HG03108 (cell line): ENCODE data around the gene SERTAD3.
A peak's percentile ranks its signal among the peaks of the same experiment; 100 is the strongest.
"Not testable (repeated sequence)": the region's sequence is repeated elsewhere in the genome, so short reads cannot be mapped to it uniquely, and the experiment has no call there.

ENCODE experiments used
- ATAC-seq: cut with Tn5 transposase; IDR thresholded peaks from one replicate; pipeline ENCODE4 v1.9.1; 2021; ENCODE audit warnings: moderate library complexity; ENCODE audit not compliant: unreplicated experiment

SERTAD3 gene, protein sequence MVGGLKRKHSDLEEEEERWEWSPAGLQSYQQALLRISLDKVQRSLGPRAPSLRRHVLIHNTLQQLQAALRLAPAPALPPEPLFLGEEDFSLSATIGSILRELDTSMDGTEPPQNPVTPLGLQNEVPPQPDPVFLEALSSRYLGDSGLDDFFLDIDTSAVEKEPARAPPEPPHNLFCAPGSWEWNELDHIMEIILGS

DNA sequence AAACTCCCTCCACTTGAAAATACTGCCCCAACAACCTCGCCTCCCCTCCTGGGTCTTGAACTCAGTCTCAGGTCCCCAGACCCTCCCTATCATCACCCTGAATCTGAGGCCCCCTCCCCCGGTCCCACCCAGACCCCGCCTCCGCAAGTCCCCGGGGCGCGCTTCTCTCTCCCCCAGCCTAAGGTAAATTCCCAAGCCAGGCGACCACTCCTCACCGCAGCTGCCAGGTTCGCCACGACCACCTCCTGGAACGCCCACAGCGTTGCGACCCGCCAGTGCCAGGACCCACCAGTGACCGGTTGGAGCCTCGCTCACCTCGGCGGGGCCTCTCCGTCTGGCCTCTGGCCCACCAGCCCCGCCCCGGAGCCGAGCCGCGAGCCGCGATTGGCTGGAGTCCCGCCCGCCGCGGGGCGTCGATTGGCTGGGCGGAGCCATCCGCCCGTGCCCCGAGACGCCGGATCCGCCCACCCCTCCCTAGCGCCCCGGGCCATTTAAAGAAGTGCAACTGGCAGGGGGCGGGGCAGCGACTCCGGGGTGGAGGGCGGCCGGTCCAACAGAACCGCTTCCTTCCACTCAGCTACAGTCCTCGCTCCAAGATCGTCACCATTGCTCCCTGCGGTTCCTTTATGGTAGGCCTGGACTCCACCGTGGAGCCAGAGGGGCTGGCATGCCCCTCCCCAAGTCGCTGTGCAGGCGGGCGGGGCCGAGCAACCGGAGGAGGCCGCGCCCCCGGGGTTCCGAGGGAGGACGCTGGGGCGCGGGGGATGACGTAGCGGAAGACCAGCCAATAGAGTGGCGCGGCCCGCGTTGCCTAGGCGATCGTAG, at the start of gene SERTAD3:
Gene SERTAD3, minus strand, starts transcription at position 336 of the 825 bp plus-strand sequence. CDS start 2,255 bp downstream, outside the sequence.
- peak; percentile 57 for ATAC-seq

GRCh38 chr19:40493778-40494177, 49.6 kb upstream of the SERTAD3 start:
- ATAC-seq, result no peak

DNA sequence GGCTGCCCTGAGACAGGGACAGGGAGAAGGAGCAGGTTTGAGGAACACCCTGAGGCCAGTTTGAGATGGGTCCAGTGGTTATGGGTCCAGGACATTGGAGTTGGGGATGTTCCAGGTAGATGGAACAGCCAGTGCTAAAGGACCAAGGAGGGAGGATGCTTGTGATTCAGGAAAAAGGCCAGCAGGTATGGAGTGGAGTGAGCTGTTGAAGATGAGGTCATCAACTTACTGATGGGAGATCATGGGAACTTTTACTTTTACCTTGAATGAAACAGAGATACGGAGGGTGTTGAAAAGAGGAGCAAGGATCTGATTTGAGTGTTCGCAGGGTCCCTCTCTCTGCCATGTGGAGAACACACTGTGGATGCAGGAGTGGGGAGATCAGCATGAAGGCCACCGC, 48.1 kb upstream of the SERTAD3 start:
- no peak for ATAC-seq

- no peak for ATAC-seq
Observed at GRCh38 chr19:40489882-40490230, 45.7 kb upstream of the SERTAD3 start.

DNA sequence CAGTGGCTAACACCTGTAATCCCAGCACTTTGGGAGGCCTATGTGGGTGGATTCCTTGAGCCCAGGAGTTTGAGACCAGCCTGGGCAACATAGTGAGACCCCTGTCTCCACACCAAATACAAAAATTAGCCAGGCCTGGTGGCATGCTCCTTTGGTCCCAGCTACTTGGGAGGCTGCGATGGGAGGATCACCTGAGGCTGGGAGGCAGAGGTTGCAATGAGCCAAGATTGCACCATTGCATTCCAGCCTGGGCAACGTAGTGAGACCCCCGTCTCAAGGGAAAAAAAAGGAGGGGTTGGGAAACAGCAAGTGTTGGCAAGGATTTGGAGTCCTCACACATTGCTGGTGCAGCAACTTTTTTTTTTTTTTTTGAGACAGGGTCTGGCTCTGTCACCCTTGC, 41.9 kb upstream of the SERTAD3 start:
- no peak for ATAC-seq

DNA sequence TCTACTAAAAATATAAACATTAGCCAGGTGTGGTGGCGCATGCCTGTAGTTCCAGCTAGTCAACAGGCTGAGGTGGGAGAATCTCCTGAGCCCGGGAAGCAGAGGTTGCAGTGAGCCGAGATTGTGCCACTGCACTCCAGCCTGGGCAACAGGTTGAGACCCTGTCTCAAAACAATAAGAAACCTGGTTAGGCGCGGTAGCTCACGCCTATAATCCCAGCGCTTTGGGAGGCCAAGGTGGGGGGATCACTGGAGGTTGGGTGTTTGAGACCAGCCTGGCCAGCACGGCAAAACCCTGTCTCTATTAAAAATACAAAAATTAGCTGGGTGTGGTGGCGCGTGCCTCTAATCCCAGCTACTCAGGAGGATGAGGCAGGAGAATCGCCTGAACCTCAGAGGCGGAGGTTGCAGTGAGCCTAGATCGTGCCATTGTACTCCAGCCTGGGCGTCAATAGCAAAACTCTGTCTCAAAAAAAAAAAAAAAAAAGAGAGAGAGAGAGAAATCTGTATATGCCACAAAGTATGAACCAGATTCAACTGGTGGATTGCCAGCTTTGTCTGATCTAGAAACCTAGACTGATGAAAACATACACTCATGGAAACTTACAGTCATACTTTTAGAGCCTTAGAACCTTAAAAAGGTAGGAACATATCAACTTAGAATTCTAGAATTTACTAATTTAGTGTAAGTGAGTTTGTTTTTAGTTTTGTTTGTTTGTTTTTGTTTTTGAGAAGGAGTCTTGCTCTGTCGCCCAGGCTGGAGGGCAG, 31.9 kb upstream of the SERTAD3 start:
- ATAC-seq, result not testable (repeated sequence)

DNA sequence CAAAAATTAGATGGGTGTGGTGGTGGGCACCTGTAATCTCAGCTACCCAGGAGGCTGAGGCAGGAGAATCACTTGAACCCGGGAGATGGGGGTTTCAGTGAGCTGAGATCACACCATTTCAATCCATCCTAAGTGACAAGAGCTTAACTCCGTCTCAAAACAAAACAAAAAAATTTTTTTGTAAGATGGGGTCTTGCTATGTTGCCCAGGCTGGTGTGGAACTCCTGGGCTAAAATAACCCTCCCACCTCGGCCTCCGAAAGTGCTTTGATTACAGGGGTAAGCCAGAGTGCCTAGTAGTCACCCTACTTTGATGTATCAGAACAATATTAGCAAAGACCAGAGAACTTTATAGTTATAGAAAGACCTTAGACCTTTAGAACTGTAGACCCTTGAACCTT, 30.6 kb upstream of the SERTAD3 start:
- ATAC-seq, result no peak

- no peak for ATAC-seq
Observed at GRCh38 chr19:40472516-40472915, 28.4 kb upstream of the SERTAD3 start.

DNA sequence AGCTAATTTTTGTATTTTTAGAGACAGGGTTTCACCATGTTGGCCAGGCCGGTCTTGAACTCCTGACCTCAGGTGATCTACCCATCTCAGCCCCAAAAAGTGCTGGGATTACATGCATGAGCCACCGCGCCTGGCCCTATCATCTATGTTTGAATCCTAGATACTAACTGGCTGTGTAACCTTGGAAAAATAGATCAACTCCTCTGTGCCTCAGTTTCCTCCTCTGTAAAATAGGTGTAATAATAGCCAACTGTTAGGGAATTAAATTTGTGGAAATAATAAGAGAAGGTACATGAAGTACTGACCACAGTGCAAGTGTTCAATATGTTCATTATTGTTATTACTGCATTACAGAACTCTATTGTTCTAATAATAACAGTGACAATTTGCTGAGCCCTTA, 27.0 kb upstream of the SERTAD3 start:
- ATAC-seq, result no peak

- no peak for ATAC-seq
Observed at GRCh38 chr19:40469011-40469410, 24.9 kb upstream of the SERTAD3 start.

DNA sequence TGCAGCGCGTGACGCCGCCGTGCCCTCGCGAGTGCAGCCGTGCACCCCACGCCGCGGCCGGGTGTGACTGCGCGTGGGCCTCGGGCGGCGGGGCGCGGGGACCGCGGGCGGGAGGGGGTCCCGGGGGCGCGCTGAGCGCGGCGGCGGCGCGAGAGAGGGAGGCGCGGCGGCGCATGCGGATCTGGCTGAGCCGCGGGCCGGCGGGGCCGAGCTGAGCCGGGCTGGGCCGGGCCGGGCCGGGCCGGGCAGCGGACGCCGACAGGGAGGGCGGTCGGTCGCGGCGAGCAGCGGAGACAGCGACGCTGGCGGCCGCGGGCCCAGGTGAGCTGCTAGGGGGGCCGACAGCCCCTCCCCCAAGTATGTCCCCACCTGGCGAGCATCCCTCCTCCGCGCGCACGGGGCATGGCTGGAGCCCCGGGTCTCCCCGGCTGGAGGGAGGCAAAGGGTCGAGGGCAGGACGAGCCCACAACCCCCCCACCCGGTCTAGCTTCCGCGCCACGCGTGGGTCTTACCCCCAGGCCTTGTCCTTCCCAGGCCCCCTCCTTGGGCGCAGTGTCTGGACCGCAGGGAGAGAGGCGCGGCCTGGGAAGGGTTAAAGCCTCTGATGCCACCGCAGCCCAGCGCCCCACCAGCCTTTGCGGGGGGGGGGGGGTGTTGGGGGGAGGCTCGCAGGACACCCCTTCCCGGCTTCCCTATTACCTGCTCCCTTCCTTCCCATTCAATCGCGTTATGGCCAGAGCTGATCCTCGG, 23.0 kb upstream of the SERTAD3 start, which contains the start of gene SPTBN4:
Gene SPTBN4, plus strand, starts transcription at position 17 of the 750 bp plus-strand sequence. CDS start 5,621 bp downstream, outside the sequence.
- ATAC-seq, result no peak

DNA sequence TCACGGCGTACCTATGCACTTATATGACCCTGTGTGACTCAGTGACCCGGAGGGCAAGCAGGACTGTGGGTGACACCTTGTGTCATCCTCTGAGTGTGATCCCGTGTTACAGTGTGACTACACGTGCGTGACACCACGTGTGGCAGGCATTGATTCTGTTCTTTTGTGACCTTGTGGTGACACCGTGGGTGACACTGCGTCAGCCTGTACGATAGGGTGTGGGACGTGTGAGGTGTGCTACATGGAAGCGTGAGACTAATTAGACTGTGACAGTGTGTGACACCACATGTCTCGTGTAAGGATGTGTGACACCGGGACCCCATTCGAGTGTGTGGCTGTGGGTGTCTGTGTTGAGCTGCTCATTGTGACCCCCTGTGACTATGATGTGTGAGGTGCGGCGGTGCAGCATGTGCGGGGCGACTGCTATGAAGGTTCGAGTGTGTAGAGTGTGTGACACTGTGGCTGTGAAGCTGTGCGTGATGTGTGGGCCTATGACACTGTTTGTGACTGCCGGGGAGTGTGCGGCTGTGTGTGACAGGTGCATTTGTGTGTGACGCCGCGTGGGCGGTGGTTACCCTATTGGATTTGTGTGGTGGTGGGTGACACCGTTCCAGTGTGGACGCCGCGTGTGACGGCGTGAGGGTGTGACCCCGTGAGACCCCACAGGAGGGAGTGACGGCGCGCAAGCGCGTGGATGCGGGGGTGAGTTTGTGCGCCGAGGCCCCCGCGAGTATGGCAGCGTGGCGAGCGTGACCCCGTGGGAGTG, 22.3 kb upstream of the SERTAD3 start:
- no peak for ATAC-seq

DNA sequence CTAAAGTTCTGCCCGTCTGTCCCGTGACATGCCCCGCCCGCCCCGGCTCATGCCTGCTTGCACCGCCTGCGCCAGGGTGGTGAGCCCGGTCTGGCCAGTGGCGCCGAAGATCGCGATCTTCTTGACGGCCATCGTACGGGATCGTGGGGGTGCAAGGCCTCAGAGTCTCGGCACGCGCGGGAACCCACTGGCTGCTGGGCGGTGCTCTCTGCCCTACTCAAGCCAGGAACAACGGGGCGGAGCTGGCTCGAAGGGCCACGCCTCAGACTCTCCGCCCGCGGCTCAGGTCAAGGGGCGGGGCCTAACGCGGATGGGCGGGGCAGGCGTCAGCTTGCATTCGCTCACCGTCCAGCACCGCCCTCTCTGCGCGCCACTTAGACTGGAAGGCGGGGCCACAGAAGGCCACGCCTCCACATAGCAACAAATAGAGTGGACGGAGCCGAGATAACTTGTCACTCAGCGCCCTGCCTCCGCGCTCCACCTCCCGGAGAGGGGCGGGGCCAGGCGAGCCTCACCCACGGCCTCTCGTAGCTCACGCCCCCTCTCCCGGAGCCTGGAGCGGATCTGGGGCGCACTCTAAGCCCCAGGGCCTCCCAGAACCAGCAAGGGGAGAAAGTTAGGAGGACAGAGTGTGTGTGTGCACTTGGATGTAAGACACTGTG, 21.6 kb upstream of the SERTAD3 start, which contains the start of gene BLVRB:
Gene BLVRB, minus strand, starts transcription at position 189 of the 662 bp plus-strand sequence. Its CDS starts 57 bp downstream, at position 132.
- peak; percentile 81 for ATAC-seq

- no peak for ATAC-seq
Observed at GRCh38 chr19:40465025-40465556, 21.0 kb upstream of the SERTAD3 start.

DNA sequence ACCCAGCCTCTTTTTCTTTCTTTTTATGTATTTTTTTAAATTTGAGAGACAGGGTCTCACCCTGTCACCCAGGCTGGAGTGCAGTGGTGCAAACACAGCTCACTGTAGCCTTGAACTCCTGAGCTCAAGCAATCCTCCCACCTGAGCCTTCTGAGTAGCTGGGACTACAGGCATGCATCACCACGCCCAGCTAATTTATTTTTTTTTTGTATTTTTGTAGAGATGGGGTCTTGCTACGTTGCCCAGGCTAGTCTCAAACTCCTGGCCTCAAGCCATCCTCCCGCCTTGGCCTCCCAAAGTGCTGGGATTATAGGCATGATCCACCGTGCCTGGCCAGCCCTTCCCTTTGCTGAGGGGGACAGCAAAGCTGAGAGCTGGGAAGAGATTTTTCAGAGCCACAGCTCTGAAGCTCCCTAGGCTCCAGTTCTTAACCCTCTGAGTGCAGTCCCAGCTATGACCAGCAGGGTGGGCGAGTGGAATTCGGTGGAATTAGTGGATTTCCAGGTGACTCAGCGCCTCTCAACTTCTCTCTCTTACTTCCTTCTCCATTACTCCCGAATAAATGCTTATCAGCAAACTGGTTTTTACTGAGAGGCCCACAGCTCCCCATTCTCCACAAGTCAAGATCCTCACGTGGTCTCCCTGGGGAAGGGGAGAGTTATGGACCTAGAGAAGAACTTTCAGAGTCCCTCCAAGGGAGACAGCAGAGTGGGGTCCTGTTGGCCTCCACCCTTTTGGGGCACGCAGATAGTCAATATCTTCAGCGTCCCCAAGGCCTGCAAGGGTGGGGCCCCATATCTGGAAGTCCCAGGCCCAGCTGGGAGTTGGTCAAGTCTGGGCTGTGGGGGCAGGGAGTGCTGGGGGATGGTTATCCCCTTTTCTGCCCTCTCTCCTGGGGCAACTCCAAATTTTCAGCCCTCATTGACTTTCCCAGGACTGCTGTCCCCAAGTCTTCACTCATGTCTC, 20.2 kb upstream of the SERTAD3 start:
- ATAC-seq, result no peak

- ATAC-seq, result not testable (repeated sequence)
Observed at GRCh38 chr19:40463587-40464037, 19.5 kb upstream of the SERTAD3 start.

- ATAC-seq, result no peak
Observed at GRCh38 chr19:40461669-40462221, 17.6 kb upstream of the SERTAD3 start.

DNA sequence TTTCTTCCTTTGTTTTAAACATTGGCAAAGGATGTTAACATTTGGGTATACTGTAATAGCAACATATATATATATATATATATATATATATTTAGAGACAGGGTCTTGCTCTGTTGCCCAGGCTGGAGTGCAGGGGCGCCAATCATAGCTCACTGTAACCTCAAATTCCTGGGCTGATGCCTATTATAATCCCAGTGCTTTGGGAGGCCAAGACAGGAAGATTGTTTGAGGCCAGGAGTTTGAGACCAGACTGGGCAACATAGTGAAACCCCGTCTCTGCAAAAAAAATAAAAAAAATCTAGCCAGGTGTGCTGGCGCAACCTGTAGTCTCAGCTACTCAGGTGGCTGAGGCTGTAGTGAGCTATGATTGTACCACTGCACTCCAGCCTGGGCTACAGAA, 16.1 kb upstream of the SERTAD3 start:
- ATAC-seq, result no peak
